Occipital lobe (tissue), 2 donors: ENCODE data around the gene ANKS1B. TPM values are rescaled to one million over a fixed set of nuclear protein-coding genes. Genes with fewer than 3 reads are reported as not detected.

Experiments used
- DNase-seq: peaks from one replicate; lab custom pipeline; 2025; lab: John Stamatoyannopoulos, UW
- total RNA-seq: library from RNA; depleted of rRNA; stranded (reverse); fragments of >200 nt; gene quantifications from one replicate; pipeline ENCODE4 v1.2.3, GENCODE V29; 2014

Gene ANKS1B
- total RNA-seq, 1 donor from 2014 or later: 452 TPM

DNA sequence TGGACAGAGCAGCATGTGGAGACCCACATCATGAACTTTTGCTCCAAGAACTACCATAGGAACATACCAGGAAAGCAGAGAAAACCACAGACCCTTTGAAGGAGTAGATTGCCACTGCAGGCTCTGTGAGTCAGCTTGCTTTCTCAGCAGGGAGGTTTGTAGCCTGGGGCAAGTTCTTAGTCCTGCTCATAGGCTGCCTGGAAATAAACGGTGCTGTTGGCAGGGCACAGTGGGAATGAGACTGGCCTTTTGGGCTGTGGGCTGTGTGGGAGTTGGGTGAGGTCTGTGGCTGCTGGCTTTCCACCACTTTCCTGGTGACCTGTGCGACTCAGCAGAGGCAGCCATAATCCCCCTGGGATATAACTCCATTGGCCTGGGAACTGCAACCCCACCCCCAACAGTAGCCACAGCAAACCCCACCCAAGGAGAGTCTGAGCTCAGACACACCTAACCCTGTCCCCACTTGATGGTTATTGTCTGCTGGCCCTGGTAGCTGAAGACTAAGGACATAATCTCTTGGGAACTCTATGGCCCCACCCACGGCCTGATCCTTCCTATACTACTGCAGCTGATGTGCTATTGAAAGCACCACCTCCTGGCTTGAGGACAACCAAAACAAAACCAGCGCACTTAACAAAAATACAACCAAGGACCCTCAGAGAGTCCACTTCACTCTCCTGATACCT lies 529.2 kb downstream of the ANKS1B start:
- DNase-seq: no peak

DNA sequence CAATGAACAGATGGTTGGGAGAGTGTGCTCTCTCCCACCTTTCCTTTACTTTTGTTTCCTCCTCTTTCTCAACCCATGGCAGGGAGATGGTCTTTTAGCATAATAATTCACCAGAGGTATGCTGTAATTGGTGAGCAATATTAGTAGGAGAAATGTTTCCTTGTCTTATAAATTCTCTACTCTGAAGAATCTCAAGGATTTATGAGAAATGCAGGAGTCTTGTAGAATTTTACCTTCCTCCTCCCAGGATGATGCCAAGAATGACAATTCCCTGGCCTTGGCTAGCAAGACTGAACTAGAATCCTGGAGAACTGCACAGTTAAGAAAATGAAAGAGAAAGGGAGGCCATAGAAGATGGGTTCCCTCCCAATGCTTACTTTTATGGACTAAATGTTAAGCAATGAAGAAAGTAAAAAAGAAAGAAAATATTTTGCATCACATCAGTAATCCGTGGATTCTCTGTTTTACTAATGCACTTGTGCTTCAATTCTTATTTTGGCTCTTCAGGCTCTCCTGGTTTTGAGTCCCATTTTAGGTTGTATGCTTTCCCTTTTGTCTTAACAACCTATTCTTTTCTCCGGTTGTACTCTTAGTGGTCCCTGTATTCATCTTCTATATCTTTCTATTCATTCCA lies 530.1 kb downstream of the ANKS1B start:
- DNase-seq: no peak

DNA sequence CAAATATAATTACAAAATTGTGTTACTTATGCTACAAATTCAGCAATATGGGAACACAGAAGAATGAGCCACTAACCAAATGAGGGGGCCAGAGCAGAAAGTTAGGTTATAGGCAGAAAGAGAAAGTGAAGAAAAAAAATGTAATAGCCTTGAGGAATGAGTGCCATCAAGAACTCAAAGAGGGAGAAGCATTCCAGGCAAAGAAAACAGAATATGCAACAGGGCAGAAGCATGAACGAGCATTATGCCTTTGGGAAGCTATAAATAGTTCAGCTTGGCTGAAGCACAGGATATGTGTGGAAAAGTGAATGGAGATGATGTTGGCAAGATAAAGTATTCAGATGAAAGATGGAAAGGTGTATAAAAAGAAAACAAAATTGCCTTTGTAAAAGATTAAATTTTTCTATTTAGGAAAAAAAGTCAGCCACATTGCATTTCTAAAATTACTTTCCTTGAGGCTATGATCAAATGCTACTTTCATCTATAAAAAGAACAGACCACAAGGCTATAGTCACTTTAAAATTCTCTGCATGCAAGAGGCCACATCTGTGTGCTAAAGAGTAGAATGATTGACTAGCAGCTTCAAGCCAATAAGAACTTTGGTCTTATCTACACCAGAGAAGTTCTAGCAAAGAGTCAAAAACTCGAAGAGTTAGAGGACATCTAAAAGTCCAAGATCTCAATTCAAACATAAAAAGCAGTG lies 530.7 kb downstream of the ANKS1B start:
- DNase-seq: no peak

DNA sequence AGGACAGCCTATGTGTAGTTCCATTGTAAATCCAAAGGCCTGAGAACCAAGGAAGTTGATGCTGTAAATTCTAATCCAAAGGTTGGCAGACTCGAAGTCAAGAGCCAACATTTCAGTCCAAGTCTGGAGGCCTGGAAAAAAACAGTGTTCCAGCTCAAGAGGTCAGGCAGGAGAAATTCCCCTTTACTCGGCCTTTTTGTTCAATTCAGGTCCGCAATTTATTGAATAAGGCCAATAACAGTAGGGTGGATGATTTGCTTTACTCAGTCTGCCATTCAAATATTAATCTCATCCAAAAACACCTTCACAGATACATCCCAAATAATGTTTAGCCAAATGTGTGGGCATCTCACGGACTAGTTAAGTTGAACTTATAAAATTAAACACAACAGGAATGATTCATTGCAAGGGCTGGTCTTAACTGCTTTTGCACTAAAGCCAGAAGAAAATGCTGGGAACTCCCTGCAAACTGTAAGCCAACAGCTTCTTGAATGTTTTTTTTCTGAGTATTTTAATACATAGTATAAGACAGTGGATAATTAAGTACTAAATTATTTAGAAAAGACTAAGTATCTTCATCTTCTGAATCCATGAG lies 534.6 kb downstream of the ANKS1B start:
- DNase-seq: no peak

DNA sequence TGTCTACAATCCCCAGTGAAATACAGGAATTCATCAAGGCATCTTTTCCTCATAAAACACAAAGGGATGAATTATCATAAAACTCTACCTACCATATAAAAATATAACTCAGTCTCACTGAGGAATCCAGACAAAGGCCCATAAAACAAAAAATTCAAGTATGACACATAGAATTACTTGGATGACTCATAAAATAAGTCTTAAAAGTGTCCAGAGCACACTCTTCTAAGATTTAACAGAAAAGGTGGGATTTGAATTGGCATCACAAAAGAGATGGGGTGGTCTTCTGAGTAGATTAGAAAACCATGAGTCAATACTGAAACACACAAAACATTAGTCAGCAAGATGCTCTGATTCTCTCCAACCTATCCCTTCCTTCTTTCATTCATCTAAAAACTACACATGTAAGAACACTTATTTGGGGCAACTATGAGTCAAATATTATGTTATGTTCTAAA lies 539.8 kb downstream of the ANKS1B start:
- no peak for DNase-seq

DNA sequence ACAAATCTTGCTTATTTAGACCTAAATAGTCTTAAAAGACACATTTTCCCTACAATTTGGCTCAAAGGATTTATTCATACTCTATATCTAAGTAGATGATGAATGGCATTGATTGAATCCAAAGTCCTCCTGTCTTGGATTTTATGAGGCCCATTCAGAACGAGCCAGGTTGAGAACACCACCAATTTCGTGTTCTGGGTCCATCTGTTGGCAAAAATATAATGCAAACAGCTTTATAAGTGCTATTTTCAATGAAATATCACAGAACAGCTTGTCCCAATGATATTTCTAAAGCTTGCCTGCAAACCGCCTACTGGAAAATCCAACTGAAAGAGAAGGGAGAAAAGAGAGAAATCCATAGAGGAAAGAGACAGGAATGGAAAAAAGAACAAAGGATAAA lies 542.0 kb downstream of the ANKS1B start:
- no peak for DNase-seq

DNA sequence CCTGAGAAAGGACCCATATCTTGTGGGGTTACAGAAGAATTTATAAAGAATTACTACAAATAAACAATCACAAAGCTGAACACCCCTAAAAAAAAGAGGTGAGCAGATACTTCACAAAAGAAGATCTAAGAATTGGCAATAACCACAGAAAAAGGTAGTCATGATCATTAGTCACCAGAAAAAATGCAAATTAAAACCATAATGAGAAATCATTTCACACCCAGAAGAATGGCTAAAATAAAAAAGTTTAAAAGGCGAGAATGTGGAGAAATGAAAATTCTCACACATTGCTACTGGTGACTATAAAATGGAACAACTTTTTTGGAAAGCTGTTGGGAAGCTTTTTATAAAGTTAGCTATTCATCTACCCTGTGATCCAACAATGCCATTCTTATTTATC lies 545.3 kb downstream of the ANKS1B start:
- no peak for DNase-seq

DNA sequence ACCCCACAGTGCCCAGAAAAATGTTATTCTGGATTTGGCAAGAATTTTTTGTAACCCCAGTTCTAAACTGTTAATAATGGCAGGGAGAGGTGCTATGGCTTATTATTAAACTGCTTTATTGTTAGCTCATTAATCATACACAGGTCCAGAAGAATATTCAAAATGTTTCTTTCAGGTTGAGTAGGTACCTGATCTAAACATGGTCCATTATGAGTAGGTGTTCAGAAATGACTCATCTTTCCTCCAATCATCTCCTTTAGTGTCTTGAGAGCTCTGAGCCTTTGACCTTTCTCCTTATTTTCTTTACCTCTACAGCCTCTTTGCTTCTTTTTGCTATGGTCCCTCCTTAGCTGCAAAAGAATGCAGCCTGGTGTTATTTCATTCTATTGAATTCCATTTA lies 548.2 kb downstream of the ANKS1B start:
- no peak for DNase-seq

DNA sequence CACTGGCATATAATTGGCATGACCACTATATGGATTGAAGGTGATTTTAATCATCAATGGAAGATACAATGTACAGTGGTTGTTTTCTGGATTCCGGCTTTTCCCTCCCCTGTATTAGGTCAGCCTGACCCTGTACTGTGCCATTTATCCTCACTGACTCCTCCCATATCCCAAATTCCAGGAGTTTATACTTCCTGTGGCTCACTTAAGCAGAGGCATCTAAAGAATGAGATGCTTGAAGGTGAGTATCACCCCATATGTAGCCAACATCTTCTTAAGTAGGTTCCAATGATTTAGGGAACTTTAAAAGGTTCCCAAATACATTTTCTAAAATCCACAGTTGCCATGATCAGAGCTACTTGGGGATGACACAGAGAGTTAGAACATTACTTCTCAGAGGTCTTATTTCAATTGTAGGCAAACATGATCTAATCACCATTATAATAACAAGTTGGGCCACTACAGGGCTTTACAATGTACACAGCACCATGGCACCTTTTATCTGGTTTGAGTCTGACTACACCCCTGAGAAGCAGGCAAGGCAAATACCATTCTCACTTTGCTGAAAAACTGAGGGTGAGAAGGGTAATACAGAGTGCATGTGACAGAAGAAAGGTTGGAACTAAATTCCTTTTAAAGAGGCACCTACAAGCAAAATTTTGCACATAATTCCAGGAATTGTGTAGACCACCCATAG lies 549.5 kb downstream of the ANKS1B start:
- no peak for DNase-seq

DNA sequence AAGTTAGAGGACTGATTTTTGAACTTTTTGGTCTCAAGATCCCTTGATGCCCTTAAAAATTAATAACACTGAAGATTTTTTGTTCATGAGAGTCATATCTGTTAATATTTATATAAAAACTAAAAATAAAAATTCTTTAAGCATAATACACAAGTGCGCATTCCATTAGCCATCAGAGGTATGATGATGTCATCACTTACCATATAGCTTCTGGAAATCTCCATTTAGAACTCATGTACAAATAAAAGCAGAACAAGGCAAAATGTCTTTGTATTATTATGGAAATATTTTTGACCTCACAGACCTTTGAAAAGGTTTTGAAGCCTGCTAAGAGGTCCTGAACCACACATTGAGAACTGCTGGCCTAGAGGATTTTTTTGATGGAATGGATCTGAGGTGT lies 551.6 kb downstream of the ANKS1B start:
- DNase-seq: no peak

DNA sequence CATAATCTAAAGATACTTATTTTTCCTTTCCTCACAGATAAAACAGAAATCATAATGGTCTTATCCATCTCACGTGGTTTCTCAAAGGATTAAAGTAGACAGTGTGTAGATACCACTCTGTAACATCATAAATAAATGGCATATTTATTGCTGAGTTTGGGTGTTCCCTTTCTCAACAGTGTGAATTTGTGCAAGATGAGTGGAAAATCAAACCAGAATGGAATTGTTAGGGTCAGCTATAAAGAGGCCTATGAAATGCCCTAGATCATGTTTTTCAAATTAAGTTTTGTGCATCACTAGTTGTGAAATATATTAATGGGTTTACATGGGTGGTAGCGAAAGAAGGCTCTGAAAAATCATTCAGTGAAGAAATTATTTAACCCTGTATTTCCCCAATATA lies 553.5 kb downstream of the ANKS1B start:
- DNase-seq: no peak

DNA sequence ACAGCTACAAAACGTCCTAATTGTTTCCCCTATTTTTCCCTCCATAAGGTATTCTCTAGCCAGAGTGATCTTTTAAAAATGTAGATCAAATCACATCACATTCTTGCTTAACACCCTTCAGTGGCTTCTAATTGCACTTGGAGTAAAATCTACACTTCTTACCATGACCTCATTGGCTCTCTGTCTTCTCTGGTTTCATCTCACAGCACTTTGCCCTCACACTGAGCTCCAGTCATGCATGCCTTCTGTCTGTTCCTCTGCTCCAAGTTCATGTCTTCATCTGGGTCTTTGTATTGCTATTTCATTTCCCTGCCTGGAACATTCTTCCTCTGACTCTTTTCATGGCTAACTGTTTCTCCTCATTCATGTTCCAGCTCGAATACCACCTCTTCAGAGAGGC lies 557.6 kb downstream of the ANKS1B start:
- no peak for DNase-seq

DNA sequence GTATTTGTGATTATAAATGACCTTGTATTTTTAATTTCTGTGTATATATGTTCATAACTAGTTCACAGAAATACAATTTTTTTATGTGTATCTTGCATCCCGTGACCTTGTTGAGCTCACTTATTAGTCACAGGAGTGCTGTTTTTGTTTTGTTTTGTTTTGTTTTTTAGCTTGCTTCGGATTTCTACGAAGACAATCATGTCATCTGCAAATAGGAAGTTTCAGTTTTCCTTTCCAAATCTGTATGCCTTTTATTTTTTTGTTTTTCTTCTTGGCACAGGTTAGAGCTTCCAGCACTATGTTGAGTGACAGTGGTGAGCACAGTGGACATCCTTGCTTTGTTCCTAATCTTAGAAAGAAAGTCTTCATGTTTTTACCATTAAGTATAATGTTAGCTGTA lies 566.4 kb downstream of the ANKS1B start:
- DNase-seq: no peak

DNA sequence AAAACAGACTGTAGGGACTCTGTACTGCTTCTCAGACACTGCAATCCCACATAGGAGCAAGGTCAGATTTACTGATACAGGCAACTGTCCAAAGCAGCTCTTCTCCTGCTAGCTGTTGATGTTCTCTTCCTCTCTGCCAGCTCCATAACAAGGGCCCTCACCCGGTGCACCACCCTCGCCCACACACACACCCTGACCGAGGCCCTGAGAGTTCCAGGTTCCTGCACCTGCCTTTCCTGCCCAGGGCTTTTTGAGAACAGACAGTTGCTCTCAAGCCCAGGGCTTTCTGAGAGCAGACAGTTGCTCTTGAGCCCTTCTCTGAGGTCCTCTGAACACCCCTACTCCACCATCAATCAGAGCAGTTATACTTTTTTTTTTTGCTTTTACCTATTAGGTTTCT lies 571.0 kb downstream of the ANKS1B start:
- DNase-seq: no peak

DNA sequence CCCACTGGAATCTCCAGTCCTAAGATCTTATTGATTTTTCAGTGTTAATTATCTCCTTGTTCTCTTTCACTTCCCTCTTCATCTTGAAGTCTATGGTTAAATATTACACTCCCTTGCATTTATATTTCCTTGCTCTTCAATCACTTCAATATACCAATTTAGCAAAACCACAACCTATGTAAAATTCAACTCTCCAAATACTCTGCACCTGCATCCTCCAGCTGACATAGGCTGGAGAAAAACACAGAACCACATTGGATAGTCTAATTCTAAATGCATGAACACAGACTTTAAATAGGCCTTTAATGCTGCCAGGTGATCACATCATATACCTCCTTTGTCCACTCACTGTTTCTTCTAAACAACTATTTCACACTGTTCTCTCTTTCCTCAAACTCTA lies 591.0 kb downstream of the ANKS1B start:
- no peak for DNase-seq

DNA sequence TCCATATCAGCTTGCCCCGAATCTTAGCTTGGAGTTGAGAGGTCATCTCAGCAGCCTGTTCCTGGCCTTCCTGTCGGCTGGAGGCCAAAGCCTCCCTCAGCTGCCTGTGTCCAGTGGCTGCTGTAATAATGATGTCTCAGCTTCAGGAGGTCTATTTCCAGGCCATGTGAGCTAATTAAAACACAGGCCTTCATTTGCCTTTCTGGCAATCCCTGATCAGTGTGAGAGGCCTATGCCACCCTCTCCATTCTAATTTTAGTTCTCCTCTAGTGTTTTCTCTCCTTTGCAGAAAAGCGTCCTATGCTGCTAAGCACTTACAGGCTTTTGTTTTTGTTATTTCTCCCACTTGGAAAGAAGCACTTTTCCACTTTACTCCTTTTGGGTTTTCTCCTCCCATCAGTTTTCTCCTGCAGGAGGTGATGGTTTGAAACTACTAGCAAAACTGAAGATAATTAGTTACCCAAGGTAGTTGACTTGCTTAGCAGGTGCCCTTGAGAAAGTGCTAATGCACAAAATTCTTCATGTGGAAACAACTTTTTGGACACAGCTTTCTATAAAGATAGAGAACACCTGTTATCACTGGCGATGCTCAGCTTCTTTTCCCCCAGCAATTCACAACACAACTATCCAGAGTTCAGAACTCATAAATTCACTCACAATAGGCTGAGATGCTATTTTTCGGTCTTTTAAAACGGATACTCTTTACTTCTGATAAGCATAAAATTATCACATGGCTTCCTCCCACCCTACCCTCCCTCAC lies 592.5 kb downstream of the ANKS1B start:
- no peak for DNase-seq

DNA sequence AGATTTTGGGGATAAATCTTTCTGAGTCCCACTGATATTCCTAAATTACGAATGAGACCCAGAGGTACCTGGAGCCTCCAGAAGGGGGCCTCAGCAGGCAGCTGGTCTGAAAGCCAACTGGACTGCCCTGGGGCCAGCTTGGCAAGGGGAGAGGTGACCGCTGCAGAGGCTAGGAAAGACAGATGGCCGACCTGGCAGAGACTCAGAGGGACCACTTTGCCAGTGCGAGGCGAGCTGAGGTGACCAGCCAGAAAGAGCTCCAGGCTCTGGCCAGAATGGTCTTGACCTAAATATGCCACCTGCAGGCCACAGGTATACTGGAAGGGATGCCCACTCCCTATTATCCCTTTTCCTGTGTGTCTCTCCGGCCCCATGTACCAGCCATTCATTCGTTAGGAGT lies 594.0 kb downstream of the ANKS1B start:
- DNase-seq: no peak

DNA sequence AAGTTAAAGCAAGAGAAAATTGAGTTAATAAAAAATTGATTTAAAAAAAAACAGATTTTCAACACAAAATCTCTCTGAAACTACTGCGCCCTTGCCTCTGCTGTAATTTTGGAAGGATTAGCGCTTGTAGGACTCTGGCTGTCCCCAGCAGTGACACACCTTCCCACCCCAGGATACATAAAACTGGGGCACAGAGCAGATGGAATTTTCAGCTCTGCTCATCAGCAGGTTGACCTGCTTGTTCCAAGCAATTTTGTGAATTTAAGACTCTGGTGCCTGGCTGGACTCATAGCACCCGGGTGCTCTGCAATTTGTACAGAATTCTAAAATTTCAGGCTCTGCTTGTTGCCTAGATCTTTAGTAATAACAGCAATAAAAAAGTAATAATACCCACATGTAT lies 595.0 kb downstream of the ANKS1B start:
- DNase-seq: no peak

DNA sequence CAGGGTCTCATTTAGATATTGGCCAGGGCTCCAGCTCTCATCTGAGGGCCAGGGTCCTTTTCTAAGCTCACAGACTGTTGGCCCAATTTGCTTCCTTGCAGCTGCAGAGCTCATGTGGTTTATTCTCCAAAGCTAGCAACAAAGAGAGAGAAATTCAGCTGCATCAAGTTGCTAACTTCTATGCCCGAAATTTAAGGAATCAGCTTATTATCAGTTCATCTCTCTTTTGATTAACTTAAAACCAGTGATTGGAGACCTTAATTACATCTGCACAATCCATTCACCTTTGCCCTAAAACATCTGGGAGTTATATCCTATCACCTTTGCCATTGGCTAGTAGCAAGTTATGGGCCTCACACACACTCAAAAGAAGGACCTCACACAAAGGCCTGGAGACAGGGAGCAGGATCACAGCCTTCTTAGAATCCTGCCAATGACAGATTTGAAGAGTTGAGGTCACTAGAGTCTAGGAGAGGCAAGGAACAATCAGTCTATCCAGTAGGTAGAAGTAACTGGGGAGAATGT lies 596.0 kb downstream of the ANKS1B start:
- DNase-seq: no peak

DNA sequence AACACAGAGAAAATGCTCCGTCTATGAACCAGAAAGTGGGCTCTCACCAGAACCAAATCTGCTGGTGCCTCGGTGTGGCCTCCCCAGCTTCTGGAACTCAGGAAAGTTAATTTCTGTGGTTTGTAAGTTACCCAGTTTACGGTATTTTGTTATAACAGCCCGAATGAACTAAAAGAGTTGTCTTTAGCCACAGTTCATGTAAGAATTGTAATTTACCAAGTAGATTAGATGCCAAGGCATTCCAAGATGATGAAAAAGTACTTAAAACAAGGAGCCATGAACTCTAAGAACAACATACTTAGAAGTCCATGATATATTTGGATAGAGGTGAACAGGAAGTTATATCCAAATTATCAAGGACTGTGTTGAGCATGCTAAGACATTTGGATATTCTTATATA lies 597.1 kb downstream of the ANKS1B start:
- DNase-seq: no peak

DNA sequence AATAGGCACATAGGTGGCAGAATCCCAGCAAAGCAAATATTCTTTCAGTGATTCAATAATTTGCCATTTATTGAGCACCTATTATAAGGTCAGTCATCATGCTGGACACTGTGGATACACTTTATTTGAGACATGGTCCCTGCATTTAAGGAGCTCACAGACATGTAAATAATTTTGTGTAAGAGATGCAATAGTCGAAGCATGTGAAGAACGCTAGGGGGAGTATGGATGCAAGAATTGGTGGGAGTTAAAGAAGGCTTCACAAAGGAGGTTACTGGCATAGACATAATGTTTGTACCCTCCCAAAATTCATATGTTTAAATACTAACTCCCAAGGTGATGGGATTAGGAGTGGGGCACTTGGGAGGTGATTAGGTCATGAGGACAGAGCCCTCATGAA lies 597.8 kb downstream of the ANKS1B start:
- DNase-seq: no peak
